GM18868 (cell line): ENCODE measurements around the gene RARB.

Experiments used
- ATAC-seq: cut with Tn5 transposase; IDR thresholded peaks from one replicate; pipeline ENCODE4 v1.9.1; 2021; ENCODE audit warnings: mild to moderate bottlenecking, moderate library complexity; ENCODE audit not compliant: unreplicated experiment

RARB gene

GRCh38 chr3:25500706-25501210, 72.7 kb downstream of the RARB start:
- no peak for ATAC-seq

GRCh38 chr3:25502233-25502632, 74.2 kb downstream of the RARB start:
- no peak for ATAC-seq

- ATAC-seq: no peak
Observed at GRCh38 chr3:25503898-25504301, 75.8 kb downstream of the RARB start.

- ATAC-seq: no peak
Observed at GRCh38 chr3:25505581-25505980, 77.5 kb downstream of the RARB start.

- no peak for ATAC-seq
Observed at GRCh38 chr3:25507811-25508210, 79.7 kb downstream of the RARB start.

GRCh38 chr3:25508433-25508832, 80.4 kb downstream of the RARB start:
- no peak for ATAC-seq

GRCh38 chr3:25508901-25509300, 80.8 kb downstream of the RARB start:
- no peak for ATAC-seq

DNA sequence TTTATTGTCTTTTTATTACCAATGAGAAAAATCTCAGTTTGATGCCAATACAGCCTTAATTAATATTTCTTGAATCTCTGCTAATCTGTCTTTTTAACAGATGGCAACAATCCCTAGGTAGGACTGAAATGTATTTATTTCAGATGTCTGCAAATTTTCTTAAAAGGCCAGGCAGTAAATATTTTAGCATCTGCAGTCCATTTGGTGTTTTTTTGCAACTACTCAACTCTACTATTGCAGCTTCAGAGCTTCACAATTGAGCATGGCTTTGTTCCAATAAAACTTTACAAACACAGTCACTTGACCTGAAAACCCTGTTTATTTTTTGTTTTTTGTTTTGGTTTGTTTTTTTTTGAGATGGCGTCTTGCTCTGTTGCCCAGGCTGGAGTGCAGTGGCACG, 82.7 kb downstream of the RARB start:
- ATAC-seq: no peak

- ATAC-seq: no peak
Observed at GRCh38 chr3:25511972-25512721, 84.1 kb downstream of the RARB start.

DNA sequence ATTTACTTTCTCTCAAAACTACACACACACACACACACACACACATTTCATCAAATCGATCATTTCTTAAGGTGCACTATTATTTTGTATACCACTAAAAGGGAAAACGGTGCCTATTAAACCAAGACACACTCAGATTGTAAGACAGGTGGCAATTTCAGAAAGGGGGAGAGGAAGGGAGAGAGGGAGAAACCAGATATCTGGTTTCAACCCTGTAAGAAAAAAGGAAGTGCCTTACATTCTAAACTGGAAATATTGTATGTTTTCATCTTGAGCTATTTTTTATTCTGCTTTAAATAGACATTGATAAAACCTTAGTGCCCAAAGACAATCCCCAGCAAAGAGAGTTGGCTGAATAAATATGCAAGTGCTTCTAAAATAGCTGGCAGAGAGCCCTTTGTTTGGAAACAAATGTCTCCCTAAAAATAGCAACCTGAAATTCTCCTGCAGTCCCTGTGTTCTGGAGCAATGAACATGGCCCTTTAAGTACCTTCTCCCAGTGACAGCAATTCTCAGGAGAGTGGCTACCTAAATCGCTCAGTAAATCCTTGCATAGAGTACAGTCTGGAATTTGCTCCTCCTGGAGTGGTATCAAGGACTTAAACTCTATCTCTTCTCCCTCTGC, 85.7 kb downstream of the RARB start:
- ATAC-seq: no peak

DNA sequence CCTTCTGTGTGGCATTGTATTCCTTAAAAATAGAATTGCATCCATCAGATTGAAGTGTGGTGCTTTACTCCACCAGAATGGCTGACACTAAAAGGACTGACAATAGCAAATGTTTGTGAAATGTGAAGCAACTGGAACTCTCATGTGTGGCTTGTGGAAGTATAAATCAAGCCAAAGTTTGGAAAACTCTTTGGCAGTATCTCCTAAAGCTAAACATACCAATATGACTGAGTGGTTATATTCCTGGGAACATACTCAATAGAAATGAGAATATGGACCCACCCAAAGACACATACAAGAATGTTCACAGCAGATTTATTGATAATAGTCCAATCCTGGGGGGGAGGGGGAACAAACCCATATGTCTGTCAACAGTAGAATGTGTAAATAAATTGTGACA, 87.1 kb downstream of the RARB start:
- no peak for ATAC-seq

GRCh38 chr3:25520926-25521559, 93.0 kb downstream of the RARB start:
- ATAC-seq: no peak

DNA sequence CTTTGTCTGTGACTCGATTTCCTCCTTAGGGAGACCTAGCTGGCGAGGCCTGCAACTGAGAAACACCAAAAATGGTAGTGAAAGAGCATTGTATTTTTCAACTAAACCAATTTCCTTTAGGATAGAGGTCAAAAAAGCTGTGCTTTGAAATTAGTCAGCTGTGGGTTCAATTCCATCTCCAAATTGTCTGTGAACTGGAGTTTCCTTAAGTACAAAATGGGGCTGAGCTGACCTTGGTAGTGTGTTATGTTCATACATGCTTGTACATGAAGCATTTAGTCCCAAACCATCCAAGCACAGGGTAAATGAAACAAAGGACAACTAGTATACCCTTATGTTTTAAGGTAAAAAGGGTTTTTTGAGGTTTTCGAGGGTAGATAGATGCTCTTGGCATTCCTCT, 99.3 kb downstream of the RARB start:
- no peak for ATAC-seq

GRCh38 chr3:25527801-25528200, 99.7 kb downstream of the RARB start:
- ATAC-seq: no peak

DNA sequence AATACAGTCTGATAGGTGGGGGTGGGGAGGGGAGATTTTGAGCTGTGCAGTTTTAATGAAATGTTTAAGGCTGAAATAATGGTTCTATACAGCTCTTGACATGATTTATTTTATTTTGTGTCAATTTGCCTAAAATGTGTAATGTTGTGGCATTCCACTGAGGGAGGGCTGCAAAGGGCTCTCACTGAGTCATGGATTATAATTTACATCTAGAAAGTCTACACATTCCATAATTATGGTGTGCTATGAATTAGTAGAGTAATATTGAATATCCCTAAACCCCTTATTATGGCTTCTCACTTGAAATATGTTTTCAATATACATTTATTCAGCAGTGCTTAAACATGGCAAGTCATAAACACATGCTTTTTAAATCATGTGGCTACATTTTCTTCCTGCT, 103.9 kb downstream of the RARB start:
- ATAC-seq: no peak

DNA sequence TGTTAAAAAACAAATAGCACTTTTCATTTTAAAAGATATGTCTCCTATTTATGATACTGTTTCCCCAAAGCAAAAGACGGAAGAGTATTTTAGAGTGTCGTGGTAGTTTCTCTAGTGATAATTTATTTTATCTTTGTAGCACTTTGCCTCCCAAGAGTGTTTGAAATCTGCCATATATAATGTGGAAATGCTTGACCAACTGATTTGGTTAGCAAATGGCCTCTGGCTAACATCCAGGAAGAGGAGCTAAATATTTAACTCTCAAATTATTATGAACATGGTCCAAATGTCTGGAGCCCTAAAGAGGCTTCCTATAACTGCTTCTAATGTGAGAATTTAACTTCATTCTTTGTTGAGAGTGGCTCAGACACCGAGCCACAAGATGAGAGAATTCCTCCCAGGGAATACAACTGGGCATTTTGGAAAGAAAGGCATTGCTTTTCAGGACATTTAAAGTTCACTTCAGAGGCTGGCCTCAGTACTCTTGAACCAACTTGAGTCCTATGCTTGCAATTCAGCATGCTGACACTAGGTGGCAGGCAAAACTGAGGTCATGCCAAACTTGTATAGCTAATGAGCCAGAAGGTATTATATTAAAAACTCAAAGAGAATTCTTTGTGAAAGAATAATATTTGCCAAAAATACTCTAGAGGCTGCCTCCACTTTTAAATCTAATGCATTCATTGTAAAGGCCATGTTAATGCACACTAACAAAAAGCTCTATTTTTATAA, 104.5 kb downstream of the RARB start:
- ATAC-seq: no peak

DNA sequence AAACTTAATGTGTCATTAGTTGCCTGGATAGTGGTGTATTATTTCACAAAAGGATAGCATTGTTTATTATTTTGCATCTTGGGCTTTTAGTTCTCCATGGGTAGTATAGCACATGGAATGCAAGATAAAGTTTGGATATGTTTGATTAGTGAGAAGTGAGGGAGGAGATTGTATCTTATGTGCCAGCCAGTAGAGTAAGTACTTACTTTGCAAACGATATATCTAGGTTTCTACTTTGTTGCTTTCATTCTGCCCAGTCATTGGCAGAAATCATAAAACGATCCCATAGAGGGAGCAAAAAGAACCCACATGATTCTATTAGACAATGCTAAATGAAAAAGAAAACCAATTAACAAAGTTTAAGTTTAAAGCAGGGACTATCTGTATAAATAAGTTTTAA, 105.3 kb downstream of the RARB start:
- no peak for ATAC-seq

- ATAC-seq: no peak
Observed at GRCh38 chr3:25534007-25534406, 105.9 kb downstream of the RARB start.

DNA sequence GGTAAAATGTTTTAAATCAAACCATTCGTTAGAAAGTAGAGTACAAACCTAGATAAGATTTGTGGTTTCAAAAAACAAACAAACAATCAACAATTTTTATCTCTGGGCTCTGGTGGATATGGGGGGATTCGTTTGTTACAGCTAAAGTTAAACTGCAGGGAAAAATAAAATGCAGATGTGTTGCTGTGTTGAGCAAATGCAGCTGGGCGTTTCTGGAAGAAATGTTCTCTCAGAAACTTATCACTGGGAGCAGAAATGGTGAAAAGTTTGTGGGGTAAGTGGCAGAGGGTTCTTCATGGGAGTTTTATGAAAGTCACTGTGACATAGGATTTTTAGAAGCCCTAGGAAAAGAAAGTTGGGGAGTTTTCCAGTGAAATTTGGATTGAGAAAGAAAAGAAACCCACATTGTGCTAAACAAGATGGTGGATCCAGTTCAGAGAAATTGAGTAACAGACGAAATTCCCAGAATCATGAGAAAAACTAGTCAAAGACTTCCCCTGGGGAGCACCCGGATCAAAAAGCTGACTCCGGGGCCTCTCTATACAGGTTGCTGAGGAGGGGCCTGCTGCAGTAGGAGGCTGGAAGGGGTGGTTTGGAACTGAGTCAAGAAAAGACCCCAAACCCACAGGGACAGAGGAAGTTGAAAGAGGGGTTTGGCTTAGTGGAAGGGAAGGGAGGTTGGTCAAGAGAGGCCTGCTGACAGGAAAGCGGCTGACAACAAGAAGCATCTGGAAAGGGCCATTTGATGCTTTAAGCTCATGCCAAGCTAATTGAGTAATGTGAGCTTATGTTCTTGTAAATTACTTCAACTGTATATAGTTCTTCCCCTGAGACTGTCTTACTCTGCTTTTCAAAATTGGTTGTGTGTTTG, 108.7 kb downstream of the RARB start:
- no peak for ATAC-seq

DNA sequence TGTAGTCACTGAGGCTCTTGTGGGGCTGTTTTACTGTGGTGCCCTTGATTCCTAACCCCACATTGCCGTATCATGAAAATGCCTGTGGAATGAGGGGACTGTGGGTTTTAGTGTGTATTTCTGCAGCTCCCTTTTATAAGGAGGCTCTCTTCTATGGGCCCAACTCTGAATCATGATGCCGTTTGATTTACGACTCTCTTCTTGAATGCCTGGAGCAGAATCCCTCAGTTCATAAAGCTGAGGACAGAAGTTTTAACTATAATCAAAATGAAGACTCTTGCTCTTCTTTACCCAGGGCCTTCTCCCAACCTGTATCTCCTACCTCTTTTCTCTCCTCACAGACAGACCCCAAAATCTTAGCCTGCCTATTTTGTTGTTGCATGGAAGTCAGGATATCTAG, 109.5 kb downstream of the RARB start:
- ATAC-seq: no peak
